ENCODE measurements around the gene CTBP2.
"Not testable (repeated sequence)": the region's sequence is repeated elsewhere in the genome, so short reads cannot be mapped to it uniquely, and the experiment has no call there.

The CTBP2 gene

DNA sequence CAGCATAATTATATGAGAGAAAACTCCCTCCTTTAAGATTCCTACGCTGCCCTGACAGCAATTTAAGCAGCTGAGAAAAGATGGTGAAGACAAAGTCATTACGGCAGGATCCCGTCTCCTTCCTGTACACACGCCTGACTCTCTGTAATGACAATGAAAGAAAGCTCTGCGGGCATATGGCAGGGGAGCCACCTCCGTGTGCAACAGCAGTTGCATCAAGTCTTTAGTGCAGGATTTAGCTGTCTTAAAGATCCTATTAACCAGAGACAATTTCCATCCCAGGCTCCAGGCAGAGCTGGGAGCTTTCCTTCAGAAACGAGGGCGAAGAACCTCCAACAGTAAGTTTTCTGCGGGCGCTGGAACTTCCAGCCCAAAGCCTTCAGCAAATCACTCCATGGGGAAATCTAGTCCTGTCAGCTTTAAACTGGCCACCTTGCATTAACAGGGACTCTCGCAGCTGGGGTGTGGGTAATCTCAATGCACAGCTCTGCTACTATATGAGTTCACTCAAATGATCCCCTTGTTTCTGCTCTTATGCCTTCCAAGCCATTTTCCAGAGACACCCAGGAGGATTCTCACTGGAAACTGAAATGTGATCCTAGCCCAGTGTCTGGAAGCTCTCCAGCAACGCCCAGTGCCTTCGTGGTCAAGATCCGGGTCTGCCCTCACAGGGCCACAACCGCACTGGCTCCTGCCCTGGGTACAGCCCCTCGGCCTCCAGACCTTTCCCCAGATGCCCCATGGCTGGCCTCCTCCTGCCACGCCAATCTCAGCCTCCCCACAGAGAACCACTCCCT, 74.9 kb downstream of the CTBP2 start:
- no peak for DNase-seq

GRCh38 chr10:125084614-125085257, 75.6 kb downstream of the CTBP2 start:
- no peak for DNase-seq

DNA sequence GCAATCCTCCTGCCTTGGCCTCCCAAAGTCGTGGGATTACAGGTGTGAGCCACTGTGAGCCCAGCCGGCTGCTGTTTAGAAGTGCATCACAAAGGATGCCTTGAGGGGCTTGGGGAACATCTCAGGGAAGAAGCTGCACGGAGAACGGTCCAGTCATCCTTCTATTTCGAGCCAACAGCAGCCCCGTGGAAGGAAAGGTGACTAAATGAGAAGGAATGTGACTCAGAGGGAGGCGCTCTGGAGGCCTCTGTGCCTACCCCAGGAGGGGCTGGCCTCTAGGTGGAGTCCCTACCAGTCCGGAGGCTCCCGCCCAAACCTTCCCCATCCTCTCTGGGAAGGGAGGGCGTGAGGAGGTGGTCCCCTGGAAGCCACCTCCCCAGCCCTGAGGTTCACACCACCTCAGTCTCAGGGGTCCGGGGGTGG, 76.2 kb downstream of the CTBP2 start:
- no peak for DNase-seq

DNA sequence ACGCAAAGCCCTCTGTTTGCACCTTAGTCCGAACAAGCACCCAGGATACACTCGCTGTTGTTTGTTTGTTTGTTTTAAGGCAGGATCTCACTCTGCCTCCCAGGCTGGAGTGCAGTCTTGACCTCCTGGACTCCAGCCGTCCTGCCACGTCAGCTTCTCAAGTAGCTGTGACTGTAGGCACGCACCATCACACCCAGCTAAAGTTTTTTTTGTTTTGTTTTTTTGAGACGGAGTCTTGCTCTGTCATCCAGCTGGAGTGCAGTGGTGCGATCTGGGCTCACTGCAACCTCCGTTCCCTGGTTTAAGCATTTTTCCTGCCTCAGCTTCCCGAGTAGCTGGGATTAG, 76.8 kb downstream of the CTBP2 start:
- no peak for DNase-seq

DNA sequence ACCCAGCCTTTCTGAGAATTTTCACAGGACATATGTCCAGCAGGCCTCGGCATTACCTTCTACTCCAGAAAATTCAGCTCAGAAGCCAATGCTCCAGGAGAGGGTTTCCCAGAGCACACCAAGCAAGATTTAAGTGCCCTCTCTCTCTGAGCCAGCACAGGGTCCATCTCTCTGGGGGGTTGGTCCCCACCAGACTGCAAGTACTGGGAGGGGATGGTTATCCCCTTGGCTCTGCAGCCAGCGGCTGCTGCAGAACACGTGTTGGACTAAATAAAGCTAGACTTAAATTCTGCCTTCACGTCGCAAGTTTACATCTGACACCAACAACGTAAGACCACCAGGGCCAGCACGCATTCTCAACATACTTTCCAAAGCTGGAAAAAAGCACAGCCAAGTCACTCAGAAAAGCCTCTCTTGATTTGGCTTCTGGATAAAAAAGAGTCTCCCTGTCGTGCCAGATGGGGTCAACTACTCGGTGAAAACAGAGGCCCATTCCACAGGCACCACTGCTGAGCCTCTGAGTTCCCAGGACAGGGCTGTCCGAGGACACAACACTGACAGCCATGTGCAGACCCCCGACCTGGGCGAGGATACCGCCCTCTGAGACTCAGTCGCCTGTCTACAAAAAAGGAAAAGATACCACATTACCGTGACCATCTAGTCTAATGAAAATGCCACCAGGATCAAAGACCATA, 77.3 kb downstream of the CTBP2 start:
- no peak for DNase-seq

- DNase-seq, result not testable (repeated sequence)
Observed at GRCh38 chr10:125082471-125082870, 77.9 kb downstream of the CTBP2 start.

GRCh38 chr10:125081931-125082330, 78.4 kb downstream of the CTBP2 start:
- DNase-seq, result no peak

DNA sequence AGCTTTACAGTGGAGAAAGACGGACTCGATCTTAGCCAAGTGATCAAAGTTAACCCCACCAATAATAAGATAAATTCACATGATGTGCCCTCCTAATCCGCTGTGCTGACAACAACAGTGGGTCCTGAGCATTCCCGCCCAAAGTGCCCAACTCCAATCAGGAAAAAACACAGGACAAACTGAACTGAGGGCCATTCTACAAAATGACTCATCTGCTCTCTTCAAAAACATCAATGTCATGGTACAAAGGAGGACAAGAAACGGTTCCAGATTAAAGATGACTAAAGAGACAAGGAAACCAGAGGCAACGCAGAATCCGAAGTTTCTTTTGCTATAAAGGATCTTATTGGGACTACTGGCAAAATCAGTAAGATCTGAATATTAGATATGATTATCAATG, 79.4 kb downstream of the CTBP2 start:
- no peak for DNase-seq

DNA sequence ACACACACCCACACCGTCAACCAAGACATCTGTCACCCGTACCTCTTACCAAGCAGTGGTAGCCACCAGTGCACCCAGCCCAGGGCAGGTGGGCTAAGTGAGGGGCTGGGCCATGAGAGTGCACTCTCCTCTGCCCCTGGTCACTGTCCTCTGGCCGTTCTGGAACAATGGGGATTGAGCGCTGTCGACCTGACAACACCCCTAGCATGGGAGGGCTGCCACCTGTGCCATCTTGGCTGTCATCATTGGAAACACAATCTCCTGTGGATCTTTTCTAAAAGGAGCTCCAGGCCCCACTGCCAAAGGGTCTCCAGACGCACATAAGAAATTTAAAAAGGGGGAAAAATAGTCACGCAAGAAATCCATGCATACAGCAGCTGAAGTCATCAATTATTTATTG, 80.1 kb downstream of the CTBP2 start:
- DNase-seq, result no peak

DNA sequence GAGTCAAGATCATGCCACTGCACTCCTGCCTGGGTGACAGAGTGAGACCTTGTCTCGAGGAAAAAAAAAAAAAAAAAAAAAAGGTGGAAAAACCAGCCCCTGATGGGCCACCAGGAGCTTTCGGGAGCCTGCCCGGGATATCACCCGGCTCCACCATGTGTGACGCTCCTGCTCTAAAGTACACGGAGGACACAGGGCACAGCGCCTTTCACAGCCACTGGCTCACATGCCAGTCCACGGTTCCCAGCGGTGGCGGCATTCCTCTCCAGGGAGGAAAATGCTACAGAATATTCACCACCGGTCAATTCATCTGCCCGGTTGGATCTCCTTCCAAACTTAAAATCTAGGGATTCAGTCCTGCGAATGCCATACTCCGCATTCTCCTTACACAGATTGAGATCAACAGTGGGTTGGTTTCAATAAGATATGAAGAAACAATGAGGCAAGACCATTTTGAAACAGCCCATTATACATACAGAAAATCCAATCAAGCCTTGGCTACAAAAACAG, 81.2 kb downstream of the CTBP2 start:
- no peak for DNase-seq

GRCh38 chr10:125076891-125077541, 83.3 kb downstream of the CTBP2 start:
- DNase-seq, result no peak

DNA sequence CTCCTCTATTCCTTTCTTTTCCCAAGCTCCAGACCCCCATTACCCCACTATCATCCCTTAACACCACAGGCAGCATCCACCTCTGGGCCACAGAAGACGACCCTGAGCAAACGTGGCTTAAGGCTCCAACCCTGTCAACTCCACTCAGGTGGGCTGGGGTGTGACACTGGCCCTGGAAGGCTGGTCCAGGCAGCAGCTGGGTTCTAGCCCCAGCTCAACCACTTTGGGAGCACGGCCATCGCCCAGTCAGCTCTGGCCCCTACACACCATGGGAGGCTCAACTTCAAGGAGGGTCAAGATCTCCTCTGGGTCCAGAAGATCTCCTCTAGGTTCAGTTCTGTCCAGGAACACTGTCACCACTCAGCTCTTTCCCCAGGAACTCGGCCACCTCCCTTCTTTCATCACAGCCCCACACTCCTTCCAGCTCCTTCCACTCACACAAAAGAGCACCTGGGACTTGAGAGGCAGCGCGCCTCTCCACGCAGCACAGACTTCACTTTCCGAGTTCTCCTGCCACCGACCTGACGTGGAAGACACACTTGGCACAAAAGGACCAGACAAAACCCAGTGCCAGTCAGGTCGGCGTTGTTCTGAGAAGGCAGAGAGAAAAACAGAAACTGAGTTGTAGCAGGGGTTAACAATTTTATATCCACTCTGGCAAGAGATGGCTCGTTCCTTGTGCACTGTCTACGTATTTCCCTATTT, 84.1 kb downstream of the CTBP2 start:
- no peak for DNase-seq

GRCh38 chr10:125073996-125074395, 86.4 kb downstream of the CTBP2 start:
- no peak for DNase-seq

DNA sequence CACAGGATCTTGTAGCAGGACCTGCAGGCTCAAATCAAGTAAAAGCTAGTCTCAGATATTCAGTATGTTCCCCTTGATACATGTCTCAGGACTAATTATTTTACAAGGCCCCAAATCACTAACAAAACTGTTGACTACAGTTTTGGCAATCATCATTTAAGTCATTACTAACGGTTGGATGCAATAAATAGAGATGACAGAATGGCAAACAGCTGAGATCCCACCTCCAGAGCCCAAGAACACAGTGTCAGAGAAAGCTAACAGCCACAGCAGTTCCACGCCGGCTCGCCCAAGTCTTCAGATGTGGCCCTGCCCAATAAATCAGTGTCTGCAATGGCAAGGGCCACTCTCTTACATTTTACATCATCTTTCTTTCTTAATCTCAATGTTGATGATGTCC, 87.6 kb downstream of the CTBP2 start:
- DNase-seq, result no peak

GRCh38 chr10:125071008-125071407, 89.4 kb downstream of the CTBP2 start:
- DNase-seq, result no peak

DNA sequence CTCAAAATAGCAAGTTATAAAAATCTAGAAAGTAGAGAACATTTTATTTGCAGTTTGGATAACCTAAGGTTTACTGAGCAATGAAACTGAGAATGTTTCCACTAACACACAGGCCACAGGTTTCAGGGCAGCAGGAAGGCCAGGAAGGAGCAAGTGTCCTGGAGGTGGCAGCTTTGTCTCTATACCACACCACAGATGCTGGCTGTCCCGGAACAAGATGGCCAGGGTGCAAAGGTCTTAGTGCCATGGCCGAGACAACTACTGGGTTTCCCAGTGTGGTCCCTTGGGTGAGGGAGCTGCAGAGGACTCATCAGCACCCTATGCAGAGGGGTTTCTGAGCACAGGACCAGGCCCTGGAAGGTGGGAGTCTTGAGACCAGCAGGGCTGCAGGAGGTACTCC, 92.0 kb downstream of the CTBP2 start:
- DNase-seq, result no peak

DNA sequence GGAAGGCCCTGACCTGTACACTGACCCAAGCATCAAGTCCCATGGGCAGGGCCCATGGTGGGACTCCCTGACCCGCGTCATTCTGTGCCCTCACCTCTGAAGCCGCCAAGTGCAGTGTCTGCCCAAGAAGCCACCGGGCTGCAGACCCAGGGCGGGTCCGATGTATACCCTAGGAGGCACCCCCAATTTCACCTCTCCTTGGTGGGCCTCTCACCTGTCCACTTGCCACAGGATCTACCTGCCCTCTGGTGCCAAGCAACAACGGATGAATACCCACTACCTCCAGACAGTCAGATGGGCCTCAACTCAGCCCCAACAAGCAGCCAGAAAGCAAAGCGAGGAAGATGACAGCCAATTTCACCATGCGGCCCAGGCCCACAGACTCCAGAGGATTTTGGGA, 92.6 kb downstream of the CTBP2 start:
- no peak for DNase-seq

DNA sequence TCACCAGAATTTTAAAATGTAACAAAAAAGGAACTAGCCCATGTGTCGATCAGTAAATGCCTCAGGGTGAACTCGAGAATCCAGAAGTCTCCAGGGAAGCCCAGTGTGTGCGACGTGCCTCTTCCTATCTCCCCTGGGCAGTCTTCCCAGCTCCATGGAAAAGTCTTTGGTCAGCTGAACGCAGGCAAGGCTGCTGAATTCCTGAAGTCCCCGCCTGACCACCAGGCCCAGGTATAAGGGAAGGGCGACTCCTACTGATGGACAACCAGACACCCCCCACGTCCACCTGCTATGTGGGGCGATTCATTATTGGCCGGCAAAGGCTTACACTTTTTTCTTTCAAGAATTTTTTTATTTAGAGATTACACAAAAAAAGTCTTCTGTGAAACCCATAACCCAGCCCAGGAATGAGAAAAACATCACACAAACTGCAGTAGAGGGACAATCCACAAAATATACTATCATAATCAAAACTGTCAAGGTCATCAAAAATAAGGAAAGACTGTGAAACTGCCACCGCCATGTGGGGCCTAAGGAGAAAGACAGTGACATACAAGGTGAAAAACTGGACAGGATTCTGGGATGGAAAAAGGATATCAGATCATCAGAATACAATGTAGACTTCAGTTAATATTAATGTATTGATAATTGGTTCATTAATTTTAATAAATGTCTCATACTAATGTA, 93.5 kb downstream of the CTBP2 start:
- DNase-seq, result no peak

- no peak for DNase-seq
Observed at GRCh38 chr10:125064681-125065492, 95.5 kb downstream of the CTBP2 start.

DNA sequence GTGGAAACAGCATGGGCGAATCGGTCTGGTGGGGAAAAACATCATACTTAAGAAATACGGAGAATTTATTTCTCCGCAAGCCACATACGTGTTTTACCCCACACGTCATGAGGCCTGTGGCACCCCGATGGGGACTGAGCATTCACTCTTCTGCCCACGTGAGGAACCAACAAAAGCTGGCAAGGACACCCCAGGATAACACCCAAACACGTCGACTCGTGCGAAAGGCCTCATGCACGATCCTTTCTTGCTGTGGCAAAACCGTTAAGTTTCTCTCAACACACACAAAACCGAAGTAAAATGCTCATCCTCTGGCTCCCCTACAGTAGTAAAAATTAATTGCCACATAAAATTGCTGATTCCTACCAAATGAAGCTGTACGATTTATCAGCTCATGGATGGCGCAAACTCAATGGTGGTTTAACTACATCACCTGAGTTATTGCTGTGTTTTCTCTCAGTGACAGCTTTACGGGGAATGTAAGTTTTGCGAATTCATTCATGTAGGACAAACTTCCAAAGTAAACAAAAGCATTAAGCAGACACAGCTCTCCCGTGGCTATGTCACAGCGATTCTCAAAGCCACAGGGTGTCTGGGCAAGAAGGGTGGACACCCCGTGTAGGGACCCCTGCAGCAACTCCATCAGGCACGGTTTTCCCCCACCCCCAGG, 97.0 kb downstream of the CTBP2 start:
- no peak for DNase-seq

GRCh38 chr10:125062914-125063230, 97.5 kb downstream of the CTBP2 start:
- DNase-seq, result no peak

Data from central memory CD4-positive, alpha-beta T cell (primary cell).